Measurements from ENCODE around the gene SMCO2. TPM values are rescaled to one million over a fixed set of nuclear protein-coding genes. Genes with fewer than 3 reads are reported as not detected.

SMCO2 gene
- total RNA-seq, 4 donors from 2014 or later: 1.4 to 3.8 (median 1.5) TPM; not detected in 1

DNA sequence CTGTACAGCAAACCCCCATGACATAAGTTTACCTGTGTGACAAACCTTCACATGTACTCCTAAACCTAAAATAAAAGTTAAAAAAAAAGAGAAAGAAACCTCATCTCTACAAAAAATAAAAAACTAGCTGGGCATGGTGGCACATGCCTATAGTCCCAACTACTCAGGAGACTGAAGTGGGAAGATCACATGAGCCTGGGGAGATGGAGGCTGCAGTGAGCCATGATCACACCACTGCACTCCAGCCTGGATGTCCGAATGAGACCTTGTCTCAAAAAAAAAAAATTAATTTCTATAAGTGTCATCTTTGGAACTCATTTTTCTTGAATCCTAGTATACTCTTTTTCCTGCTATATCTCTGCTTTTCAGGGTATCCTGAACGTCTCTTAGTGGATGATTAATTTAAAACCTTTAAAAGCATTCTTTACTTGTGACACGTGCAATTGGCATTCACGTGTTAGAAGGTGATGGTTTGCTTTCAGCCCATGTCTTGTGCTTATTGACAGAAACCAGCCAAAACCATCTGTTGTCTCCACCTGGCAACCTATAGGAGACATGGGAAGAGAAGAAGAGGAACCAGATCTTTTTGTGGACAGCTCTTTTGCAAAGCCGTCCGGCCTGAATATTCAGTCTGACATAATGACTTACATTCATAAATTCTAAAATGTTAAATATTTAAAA, 46.9 kb downstream of the SMCO2 start:
- Histone ChIP-seq H3K36me3 (no peaks in the 10 kb centered on the region), H3K4me1 (no peaks in the 10 kb centered on the region), H3K27me3 (no peaks in the 10 kb centered on the region), H3K4me3 (no peak overlapping the region), H3K27ac (no peak overlapping the region), H3K9me3 (no peaks in the 10 kb centered on the region)
- 65 to 69% methylated on average over 6 of the region's 6 CpGs for WGBS, 2 donors
- TF ChIP-seq, protein P1, sequence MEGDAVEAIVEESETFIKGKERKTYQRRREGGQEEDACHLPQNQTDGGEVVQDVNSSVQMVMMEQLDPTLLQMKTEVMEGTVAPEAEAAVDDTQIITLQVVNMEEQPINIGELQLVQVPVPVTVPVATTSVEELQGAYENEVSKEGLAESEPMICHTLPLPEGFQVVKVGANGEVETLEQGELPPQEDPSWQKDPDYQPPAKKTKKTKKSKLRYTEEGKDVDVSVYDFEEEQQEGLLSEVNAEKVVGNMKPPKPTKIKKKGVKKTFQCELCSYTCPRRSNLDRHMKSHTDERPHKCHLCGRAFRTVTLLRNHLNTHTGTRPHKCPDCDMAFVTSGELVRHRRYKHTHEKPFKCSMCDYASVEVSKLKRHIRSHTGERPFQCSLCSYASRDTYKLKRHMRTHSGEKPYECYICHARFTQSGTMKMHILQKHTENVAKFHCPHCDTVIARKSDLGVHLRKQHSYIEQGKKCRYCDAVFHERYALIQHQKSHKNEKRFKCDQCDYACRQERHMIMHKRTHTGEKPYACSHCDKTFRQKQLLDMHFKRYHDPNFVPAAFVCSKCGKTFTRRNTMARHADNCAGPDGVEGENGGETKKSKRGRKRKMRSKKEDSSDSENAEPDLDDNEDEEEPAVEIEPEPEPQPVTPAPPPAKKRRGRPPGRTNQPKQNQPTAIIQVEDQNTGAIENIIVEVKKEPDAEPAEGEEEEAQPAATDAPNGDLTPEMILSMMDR (IDR thresholded peaks at IDR 0.05): no peak
- TF ChIP-seq POLR2A (IDR thresholded peaks at IDR 0.05): no peak
- DNase-seq: no peak
- intact Hi-C loops (cut with DNase I): no loop called here

DNA sequence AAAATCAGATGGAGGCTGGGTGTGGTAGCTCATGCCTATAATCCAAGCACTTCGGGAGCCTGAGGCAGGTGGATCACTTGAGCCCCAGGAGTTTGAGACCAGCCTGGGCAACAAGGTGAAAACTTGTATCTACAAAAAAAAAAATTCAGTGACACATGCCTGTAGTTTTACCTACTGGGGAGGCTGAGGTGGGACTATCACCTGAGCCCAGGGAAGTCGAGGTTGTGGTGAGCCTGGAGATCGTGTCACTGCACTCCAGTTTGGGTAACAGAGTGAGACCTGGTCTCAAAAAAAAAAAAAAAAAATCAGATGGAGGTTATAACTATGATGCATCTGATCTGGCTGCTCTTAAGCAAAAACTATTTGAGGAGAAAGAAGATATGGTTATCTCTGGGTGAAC, 50.9 kb downstream of the SMCO2 start:
- DNase-seq: no peak
- H3K4me1 ChIP-seq: no peaks in the 10 kb centered on the region
- H3K4me3 ChIP-seq: no peak overlapping the region
- no peaks in the 10 kb centered on the region for H3K36me3 ChIP-seq
- no peaks in the 10 kb centered on the region for H3K27me3 ChIP-seq
- no peak overlapping the region for H3K27ac ChIP-seq
- intact Hi-C loops (cut with DNase I): no loop called here
- no peak for TF ChIP-seq POLR2A (IDR thresholded peaks at IDR 0.05)
- TF ChIP-seq, protein P1 (IDR thresholded peaks at IDR 0.05): no peak
- WGBS, 2 donors: 78 to 85% methylated on average over 3 of the region's 3 CpGs
- H3K9me3 ChIP-seq: no peaks in the 10 kb centered on the region

DNA sequence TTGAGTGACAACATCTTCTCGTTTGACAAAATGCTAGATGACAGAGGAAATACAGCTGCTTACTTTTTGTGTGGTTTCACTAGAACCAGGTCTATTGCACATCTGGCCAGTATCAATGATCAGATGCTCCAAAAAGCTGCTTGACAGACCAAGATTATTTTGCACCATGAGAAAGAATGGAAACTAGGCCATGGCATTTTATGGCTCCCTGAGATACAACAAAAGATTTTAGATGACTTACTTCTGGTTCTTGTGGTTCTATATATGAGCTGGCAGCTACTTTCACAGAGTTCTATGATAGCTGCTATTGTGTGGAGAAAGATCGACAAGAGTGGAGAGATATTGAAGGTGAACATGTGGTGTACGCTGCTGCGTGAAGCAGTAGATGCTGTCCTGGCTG, 51.6 kb downstream of the SMCO2 start:
- WGBS, 2 donors: 73 to 87% methylated on average over 2 to 4 of the region's 4 CpGs
- TF ChIP-seq POLR2A (IDR thresholded peaks at IDR 0.05): no peak
- TF ChIP-seq, protein P1 (IDR thresholded peaks at IDR 0.05): no peak
- Histone ChIP-seq H3K4me3 (no peak overlapping the region), H3K36me3 (no peaks in the 10 kb centered on the region), H3K9me3 (no peaks in the 10 kb centered on the region), H3K27ac (no peak overlapping the region), H3K4me1 (no peaks in the 10 kb centered on the region), H3K27me3 (no peaks in the 10 kb centered on the region)
- intact Hi-C loops (cut with DNase I): no loop called here
- DNase-seq: no peak

DNA sequence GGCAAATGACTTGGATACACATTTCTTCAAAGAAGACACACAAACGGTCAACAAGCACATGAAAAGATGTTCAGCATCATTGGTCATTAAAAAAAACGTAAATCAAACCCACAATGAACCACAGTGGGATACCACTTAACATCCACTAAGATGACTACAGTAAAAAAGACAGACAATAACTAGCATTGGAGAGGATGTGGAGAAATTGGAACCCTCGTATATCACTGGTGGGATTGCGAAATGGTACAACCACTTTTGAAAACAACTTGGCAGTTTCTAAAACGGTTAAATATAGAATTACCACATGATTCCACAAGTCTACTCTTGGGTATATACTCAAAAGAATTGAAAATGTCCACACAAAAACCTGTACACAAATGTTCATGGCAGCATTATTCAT, 52.2 kb downstream of the SMCO2 start:
- H3K4me1 ChIP-seq: no peaks in the 10 kb centered on the region
- H3K9me3 ChIP-seq: no peaks in the 10 kb centered on the region
- intact Hi-C loops (cut with DNase I): no loop called here
- no peaks in the 10 kb centered on the region for H3K27me3 ChIP-seq
- no peak for DNase-seq
- H3K27ac ChIP-seq: no peak overlapping the region
- 73 to 78% methylated on average over 2 to 5 of the region's 5 CpGs for WGBS, 2 donors
- TF ChIP-seq, protein P1 (IDR thresholded peaks at IDR 0.05): no peak
- TF ChIP-seq POLR2A (IDR thresholded peaks at IDR 0.05): no peak
- no peaks in the 10 kb centered on the region for H3K36me3 ChIP-seq
- H3K4me3 ChIP-seq: no peak overlapping the region

DNA sequence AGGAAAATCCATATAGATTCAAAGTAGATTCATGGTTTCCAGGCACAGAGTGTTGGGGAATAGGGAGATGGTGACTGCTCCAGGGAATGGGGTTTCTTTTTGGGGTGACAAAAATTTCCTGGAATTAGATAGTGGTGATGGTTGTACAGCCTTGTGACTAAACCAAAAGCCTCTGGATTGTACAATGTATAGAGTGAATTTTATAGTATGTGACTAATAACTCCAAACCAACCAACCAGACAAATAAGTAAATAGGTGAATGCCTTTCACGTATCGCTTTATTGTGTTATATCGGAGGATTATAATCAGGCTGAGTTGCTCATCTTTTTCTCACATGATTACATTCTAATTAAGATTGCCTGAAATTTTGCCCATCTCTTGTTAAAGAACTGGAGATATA, 52.8 kb downstream of the SMCO2 start:
- TF ChIP-seq, protein P1 (IDR thresholded peaks at IDR 0.05): no peak
- no peak for TF ChIP-seq POLR2A (IDR thresholded peaks at IDR 0.05)
- DNase-seq: no peak
- H3K27ac ChIP-seq: no peak overlapping the region
- no peaks in the 10 kb centered on the region for H3K4me1 ChIP-seq
- WGBS, 2 donors: 92 to 94% methylated on average over 3 of the region's 3 CpGs
- intact Hi-C loops (cut with DNase I): no loop called here
- H3K9me3 ChIP-seq: no peaks in the 10 kb centered on the region
- H3K36me3 ChIP-seq: no peaks in the 10 kb centered on the region
- no peak overlapping the region for H3K4me3 ChIP-seq
- H3K27me3 ChIP-seq: no peaks in the 10 kb centered on the region

Measured in esophagus squamous epithelium (tissue), 5 donors.